ENCODE results near the gene TCERG1L.
A peak's percentile ranks its signal among the peaks of the same experiment; 100 is the strongest.

TCERG1L gene

GRCh38 chr10:131311402-131311660 is 190 bp downstream of the TCERG1L start:
- H3K4me3 ChIP-seq = peak overlapping the region; percentile 47

GRCh38 chr10:131310551-131311401 is 745 bp downstream of the TCERG1L start:
- TF ChIP-seq, protein P1, sequence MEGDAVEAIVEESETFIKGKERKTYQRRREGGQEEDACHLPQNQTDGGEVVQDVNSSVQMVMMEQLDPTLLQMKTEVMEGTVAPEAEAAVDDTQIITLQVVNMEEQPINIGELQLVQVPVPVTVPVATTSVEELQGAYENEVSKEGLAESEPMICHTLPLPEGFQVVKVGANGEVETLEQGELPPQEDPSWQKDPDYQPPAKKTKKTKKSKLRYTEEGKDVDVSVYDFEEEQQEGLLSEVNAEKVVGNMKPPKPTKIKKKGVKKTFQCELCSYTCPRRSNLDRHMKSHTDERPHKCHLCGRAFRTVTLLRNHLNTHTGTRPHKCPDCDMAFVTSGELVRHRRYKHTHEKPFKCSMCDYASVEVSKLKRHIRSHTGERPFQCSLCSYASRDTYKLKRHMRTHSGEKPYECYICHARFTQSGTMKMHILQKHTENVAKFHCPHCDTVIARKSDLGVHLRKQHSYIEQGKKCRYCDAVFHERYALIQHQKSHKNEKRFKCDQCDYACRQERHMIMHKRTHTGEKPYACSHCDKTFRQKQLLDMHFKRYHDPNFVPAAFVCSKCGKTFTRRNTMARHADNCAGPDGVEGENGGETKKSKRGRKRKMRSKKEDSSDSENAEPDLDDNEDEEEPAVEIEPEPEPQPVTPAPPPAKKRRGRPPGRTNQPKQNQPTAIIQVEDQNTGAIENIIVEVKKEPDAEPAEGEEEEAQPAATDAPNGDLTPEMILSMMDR (IDR thresholded peaks at IDR 0.05) = no peak
- H3K4me3 ChIP-seq = peak overlapping the region; percentile 47
- H3K27ac ChIP-seq = no peak overlapping the region
- DNase-seq (ENCODE audit: low spot score) = no peak

More at GRCh38 chr10:131311402-131311660, 190 bp downstream of the TCERG1L start:
- no peak overlapping the region for H3K27ac ChIP-seq
- TF ChIP-seq, protein P1 (IDR thresholded peaks at IDR 0.05) = no peak
- DNase-seq (ENCODE audit: low spot score) = no peak

DNA sequence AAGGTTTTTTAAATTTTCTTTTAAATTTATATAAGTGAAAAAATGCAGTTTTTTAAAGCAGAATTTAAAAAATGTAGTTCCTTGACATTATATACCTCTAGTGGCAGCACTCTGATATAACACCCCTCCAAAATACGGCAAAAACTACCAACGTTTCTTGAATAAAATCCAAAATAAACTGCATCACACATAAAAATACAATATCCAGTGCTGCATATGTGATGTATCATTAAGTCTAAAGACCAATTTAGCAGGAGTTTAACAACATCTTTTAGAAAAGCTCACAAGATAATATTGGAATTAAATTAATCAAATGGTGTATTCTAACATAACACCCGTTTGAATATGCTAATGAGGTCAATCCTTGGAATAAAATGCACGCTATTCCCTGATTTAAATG is 1.4 kb downstream of the TCERG1L start:
- DNase-seq (ENCODE audit: low spot score) = no peak
- Histone ChIP-seq H3K27ac (no peak overlapping the region), H3K4me3 (no peak overlapping the region)
- TF ChIP-seq, protein P1 (IDR thresholded peaks at IDR 0.05) = no peak

DNA sequence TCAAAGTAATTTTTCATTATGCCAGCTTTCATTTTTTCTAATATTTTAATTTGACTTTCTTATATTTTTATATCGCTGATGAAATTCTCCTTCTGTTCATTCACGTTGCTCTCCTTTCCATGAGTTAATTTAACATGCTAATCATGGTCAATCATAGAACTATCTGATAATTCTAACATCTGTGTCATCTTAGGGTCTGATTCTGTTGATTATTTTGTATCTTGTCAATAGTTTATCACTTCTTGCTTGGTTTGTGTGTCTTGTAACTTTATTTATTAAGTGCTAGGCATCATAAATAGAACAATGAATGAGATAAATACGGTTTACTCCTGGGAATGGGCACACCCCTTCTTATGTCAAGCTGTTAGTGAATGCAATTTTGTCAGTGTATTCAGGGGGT is 11.0 kb downstream of the TCERG1L start:
- TF ChIP-seq, protein P1 (IDR thresholded peaks at IDR 0.05) = no peak

GRCh38 chr10:131290781-131291180 is 20.7 kb downstream of the TCERG1L start:
- Histone ChIP-seq H3K4me3 (no peak overlapping the region), H3K27ac (no peak overlapping the region)
- TF ChIP-seq, protein P1 (IDR thresholded peaks at IDR 0.05) = no peak
- DNase-seq (ENCODE audit: low spot score) = no peak

More for the DNA sequence above, 11.0 kb downstream of the TCERG1L start:
- no peak for DNase-seq (ENCODE audit: low spot score)
- no peak overlapping the region for H3K27ac ChIP-seq
- H3K4me3 ChIP-seq = no peak overlapping the region

- DNase-seq (ENCODE audit: low spot score) = no peak
- Histone ChIP-seq H3K27ac (no peak overlapping the region), H3K4me3 (no peak overlapping the region)
- TF ChIP-seq, protein P1 (IDR thresholded peaks at IDR 0.05) = no peak
Measured at GRCh38 chr10:131288648-131289047, 22.9 kb downstream of the TCERG1L start.

- Histone ChIP-seq H3K4me3 (no peak overlapping the region), H3K27ac (no peak overlapping the region)
- no peak for DNase-seq (ENCODE audit: low spot score)
- TF ChIP-seq, protein P1 (IDR thresholded peaks at IDR 0.05) = no peak
Measured at GRCh38 chr10:131282961-131283360, 28.6 kb downstream of the TCERG1L start.

Measured in coronary artery (tissue), 2 donors.